HG02852 (cell line): ENCODE data around the gene TRPM5.

Source experiments
- ATAC-seq: cut with Tn5 transposase; IDR thresholded peaks from one replicate; pipeline ENCODE4 v1.9.1; 2021; ENCODE audit warnings: mild to moderate bottlenecking, moderate library complexity; ENCODE audit not compliant: unreplicated experiment

Gene TRPM5

GRCh38 chr11:2423157-2424025 lies 20.9 kb downstream of the TRPM5 start:
- no peak for ATAC-seq

DNA sequence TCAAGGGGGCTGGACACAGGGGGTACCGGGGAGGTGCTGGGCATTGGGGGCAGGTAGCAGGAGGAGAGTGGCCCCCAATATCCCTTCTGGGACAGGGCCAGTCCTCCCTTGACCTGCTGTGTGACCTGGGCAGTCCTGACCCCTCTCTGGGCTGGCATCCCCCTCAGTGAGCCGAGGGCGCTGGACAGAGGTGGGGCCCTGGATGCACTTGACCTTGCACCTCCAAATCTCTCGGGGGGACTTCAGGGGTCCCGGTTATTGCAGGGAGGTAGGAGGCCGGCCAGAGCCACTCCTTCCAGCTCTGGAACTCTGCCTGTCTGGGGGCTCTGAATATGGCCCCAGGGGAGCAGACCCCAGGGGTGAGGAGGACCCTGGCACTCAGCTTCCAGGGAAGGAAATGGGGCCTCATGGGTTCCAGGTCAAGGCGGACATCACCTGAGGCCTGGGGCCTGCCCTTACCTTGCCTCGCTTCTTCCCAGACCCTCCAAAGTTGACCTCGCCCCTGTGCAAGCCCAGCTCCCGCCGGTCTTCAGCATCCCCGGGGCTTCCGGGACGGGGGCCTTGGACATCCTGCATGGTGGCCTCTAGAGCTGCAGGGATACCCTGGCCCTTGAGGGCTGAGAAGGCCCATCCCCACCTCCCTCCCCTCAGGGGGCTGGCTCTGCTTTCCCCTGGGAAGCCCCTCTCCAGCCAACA lies 21.7 kb downstream of the TRPM5 start:
- no peak for ATAC-seq

DNA sequence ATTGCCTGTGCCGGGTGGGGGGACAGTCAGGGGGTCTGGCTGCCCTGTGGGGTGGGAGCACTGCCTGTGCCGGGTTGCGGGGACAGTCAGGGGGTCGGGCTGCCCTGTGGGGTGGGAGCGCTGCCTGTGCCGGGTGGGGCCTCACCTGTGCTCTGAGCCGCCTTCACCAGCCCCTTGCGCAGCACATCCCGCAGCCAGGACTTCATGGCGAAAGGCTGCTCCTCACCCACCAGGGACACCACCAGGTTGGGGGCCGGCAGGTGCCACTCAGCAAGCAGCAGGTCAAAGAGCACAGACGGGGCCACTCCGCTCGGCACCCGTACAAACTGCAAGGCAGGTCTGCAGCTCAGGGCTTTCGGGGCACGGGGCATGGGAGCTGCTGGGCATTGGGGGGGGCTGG lies 22.3 kb downstream of the TRPM5 start:
- ATAC-seq = no peak

GRCh38 chr11:2421226-2421994 lies 22.9 kb downstream of the TRPM5 start:
- no peak for ATAC-seq

GRCh38 chr11:2420502-2421225 lies 23.6 kb downstream of the TRPM5 start:
- ATAC-seq = peak; percentile 71

GRCh38 chr11:2419638-2420501 lies 24.4 kb downstream of the TRPM5 start:
- ATAC-seq = no peak

DNA sequence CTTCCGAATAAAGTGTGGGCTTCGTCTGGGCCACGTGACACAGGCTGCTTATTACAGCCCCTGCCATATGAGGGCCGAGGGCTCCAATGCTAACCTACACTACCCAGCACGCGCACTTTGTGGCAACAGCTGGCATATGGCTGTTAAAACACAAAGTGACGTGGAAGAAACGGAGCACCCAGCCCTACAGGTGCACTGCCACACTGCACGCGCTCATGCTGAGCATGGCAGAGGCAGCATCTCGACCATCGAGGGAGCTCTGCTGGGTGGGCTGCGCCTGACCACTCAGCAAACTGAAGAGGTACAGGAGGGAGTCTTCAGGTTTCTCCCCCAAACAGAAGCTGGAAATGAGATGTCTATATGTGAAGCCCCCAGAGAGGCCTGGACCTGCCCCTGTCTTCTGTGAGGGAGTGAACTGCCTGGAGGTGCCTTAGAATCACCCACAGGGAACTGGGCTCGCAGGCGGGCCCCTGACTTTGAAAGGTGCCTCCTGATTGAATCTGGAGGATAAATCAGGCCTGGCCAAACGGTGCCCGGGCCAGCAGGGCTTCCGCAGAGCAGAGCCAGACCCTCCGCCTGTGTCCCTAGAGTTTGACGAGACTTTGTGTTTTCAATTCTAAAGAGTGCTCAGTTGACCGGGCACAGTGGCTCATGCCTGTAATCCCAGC lies 25.5 kb downstream of the TRPM5 start:
- no peak for ATAC-seq

DNA sequence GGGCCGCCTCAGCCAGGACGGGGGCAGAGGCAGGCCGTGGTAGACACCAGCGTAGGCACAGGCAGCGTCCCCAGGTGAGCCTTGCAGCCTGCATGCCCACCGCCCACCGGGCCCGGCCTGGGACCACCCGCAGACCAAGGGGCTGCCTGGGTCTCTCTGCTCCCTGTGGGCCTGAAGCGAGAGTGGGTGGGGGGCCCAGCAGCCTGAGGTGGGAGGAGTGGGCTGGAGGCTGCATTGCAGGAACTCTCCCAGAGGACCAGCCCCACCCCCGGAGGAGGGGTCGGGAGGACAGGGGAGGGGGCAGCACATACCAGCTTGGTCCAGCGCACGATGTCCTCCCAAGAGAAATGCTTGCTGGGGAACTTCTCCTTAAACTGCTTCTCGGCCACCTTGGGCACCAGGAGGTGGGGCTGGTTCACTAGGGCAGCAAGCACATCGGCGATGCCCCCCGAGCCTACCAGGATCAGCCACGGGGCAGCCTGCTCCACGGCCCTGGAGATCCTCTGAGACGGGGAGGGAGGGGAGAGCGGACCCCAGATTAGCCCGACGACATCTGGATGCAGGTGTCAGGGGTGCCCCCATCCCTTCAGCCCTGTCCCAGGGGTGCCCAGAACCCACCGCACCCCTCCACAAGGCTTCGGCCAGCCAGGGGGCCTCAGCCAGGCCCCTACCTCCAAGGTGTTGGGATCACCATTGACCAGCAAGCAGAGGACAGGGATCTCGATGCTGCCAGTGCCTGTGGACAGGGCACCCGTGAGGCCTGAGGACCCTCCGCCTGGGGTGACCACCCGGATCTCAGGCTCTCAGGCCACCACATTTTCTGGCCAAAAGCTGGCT lies 26.2 kb downstream of the TRPM5 start:
- ATAC-seq = no peak

DNA sequence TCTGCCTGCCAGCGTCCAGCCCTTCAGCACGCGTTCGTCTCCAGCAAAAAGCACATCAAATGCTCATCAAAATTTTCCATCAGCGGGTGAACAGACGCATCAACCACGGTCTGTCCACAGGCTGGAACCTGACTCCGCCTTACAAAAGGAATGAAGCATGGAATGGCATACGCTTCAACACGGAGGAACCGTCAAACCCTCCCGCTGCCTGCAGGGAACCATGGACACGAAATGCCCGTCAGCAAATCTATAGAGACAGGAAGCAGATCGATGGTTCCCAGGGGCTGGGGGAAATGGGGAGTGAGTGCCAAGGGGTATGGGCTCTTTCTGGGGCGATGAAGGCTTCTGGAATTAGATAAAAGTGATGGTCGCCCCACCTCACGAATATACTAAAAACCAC lies 27.5 kb downstream of the TRPM5 start:
- ATAC-seq = no peak

- no peak for ATAC-seq
Observed at GRCh38 chr11:2415601-2416380, 28.5 kb downstream of the TRPM5 start.

- no peak for ATAC-seq
Observed at GRCh38 chr11:2415171-2415570, 29.1 kb downstream of the TRPM5 start.

GRCh38 chr11:2414616-2415015 lies 29.7 kb downstream of the TRPM5 start:
- ATAC-seq = no peak

DNA sequence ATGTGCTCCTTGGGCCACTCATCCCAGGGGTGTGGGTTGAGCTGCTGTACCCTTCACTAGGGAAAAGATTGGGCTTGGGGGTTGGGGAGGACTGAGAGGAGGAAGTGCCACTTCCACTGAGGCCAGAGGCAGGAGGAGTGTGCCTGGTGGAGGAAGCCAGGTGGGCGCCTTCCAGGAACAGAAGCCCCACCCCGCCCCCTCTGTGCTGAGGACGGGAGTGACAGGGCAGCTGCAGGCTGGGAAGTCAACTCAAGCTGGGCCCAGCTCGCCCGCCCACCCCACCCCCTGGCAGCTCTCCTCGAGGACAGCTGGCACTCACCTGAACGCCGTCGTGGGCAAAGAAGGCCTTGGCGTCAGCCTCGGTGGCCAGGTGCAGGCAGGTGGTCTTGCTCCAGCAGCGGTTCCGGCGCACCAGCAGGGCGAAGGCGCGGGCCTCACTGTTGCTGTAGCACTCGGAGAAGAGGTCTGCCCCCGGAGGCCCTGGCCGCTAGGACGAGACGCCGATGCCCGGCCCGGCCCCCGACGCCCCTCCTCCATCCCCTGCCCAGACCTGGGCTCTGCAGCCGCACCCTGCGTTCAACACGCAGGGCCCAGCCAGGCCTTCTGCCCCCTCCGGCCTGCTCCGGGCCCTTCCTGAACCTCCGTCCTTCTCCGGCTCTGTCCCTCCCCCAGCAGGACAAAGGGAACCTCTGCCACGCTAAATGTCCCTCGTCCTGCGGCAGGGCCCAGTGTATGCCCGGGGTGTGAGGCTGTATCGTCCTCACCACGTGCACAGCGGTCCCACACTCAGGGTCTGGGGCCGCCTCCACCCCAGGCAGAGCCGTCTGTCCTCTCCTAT lies 30.4 kb downstream of the TRPM5 start:
- no peak for ATAC-seq

- no peak for ATAC-seq
Observed at GRCh38 chr11:2412323-2412722, 32.0 kb downstream of the TRPM5 start.

DNA sequence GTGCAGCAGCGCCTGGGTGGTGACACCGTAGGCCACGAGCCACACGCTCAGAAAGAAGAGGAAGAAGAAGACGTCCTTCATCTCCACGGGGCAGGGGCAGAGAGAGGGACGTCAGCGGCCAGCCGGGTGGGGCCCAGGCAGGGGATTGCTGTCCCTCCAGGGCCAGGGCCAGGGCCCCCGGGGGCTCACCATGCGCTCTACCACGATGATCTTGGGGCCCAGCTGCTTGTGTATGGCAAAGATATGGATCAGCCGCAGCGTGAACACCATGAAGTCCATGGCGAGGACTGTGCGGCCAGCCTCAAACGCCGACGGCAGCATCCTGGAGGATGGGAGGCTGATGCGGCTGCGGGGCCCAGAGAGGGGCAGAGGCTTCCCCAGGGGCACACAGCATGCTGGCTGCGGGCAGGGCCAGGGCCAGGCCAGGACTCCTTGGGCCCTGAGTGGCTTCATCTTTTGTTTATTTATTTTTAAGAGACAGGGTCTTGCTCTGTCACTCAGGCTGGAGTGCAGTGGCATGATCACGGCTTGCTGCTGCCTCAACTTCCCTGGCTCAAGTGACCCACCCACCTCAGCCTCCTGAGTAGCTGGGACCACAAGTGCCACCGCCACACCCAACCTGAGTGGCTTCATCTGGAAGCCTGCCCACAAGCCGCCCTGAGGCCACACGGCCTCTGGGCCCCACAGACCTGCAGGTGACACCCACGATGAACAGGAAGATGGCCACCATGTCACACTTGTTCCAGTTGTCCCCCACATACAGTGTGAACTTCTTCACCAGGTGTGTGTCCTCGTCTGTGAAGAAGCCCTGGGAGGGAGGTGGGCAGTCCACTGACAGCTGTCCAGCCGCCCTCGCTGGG lies 32.6 kb downstream of the TRPM5 start:
- ATAC-seq = no peak

DNA sequence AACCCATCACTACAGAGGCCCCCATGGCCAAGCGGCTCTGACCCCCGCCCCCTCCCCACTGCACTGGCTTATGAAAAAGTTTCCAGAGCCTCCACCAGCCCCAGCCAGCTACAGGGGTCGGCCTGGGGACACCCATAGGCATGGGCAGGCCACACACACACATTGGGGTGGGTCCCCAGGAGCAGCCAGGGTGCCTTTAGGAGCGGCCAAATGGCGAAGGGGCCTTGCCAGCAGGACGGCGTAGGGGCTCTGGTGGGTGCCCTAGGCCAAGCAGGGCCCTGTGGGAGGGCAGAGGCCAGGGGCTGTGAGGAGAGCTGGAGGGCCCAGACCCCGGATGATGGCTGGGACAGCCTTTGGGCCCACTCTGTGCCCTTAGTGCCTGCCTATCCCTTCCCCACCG lies 33.7 kb downstream of the TRPM5 start:
- no peak for ATAC-seq
